Measurements from ENCODE around the gene EHBP1L1.
A peak's percentile ranks its signal among the peaks of the same experiment; 100 is the strongest.

DNA sequence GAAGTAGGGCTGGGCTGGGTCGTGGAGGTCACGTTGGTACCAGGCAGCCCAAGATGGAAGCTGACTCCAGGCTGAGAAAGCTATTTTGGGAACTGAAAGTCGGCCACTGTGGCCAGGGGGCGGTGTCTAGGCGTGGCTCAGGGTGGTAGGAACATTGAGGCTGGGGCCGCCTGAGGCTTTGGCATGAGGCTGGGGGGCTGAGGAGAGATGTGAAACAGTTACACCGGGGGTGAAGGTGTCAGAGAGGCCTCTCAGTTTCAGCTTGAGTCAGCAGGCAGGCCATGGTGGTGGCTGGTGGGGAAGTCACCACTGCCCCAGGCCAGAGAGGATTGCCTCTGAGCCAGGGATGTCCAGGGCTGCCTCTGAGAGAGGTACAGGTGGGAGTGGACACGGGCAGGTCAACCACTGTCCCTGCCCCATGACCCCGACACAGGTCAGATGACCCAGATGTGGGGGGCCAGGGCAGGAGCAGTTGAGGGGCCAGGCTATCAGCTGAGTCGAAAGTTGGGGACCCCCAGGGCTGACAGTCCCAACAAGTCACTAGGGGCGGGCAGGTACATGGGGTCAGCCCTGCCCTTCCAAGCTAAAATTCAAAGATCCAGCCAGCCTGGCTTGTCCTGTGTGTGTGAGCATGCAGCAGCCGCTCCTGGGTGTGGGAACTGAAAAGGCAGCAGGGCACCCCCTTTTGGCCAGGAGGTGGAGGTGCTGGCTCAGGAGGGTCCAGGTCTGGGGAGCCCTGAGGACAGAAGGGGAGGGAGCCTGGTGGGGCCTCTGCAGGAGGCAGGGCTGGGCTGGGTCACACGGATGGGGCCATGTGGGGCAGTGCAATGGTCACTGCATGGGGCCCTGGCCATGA lies 12.6 kb downstream of the EHBP1L1 start:
- TF ChIP-seq, protein P1, sequence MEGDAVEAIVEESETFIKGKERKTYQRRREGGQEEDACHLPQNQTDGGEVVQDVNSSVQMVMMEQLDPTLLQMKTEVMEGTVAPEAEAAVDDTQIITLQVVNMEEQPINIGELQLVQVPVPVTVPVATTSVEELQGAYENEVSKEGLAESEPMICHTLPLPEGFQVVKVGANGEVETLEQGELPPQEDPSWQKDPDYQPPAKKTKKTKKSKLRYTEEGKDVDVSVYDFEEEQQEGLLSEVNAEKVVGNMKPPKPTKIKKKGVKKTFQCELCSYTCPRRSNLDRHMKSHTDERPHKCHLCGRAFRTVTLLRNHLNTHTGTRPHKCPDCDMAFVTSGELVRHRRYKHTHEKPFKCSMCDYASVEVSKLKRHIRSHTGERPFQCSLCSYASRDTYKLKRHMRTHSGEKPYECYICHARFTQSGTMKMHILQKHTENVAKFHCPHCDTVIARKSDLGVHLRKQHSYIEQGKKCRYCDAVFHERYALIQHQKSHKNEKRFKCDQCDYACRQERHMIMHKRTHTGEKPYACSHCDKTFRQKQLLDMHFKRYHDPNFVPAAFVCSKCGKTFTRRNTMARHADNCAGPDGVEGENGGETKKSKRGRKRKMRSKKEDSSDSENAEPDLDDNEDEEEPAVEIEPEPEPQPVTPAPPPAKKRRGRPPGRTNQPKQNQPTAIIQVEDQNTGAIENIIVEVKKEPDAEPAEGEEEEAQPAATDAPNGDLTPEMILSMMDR (optimal IDR thresholded peaks at IDR 0.05 in 1 of 3, IDR thresholded peaks at IDR 0.05 in 1 of 3, conservative IDR thresholded peaks at IDR 0.05 in 1 of 3; ENCODE audit: extremely low read depth in 1 of 3, insufficient read depth in 2 of 3, low read length in 3 of 3): peak; percentile 76 to 77 (median 77)
- TF ChIP-seq EZH2 (IDR thresholded peaks at IDR 0.05; ENCODE audit: low read length): no peak
